Muscle layer of colon (tissue), 2 donors: ENCODE results near the gene ZNF736.
"Not testable (repeated sequence)": the region's sequence is repeated elsewhere in the genome, so short reads cannot be mapped to it uniquely, and the experiment has no call there.

ENCODE experiments used
- H3K27ac ChIP-seq: one replicate; pipeline ENCODE4 v1.7.0; 2013; ENCODE audit warnings: low read depth, mild to moderate bottlenecking, low read length, moderate library complexity
- H3K27me3 ChIP-seq, 2 donors: one replicate each; pipeline ENCODE4 v1.7.0; 2013; ENCODE audit warnings: low read length in 2 of 2, mild to moderate bottlenecking in 2 of 2; ENCODE audit not compliant: insufficient read depth in 2 of 2, control insufficient read depth in 1 of 2
- H3K36me3 ChIP-seq: one replicate; pipeline ENCODE4 v1.7.0; 2013; ENCODE audit warnings: mild to moderate bottlenecking, low read length; ENCODE audit not compliant: insufficient read depth
- H3K4me1 ChIP-seq: one replicate; pipeline ENCODE4 v1.7.0; 2013; ENCODE audit warnings: mild to moderate bottlenecking, low read length; ENCODE audit not compliant: insufficient read depth
- H3K4me3 ChIP-seq, 2 donors: one replicate each; pipeline ENCODE4 v1.7.0; 2013; ENCODE audit warnings: low read length in 2 of 2, low read depth in 1 of 2, mild to moderate bottlenecking in 1 of 2, moderate library complexity in 1 of 2
- H3K9ac ChIP-seq: one replicate; pipeline ENCODE4 v1.7.0; 2013; ENCODE audit warnings: low read length
- H3K9me3 ChIP-seq: one replicate; pipeline ENCODE4 v1.7.0; 2013; ENCODE audit warnings: mild to moderate bottlenecking, low read length
- donor health status: abdominal sarcoma.
- donor health status: Adenocarcinoma of cecum.

The ZNF736 gene

DNA sequence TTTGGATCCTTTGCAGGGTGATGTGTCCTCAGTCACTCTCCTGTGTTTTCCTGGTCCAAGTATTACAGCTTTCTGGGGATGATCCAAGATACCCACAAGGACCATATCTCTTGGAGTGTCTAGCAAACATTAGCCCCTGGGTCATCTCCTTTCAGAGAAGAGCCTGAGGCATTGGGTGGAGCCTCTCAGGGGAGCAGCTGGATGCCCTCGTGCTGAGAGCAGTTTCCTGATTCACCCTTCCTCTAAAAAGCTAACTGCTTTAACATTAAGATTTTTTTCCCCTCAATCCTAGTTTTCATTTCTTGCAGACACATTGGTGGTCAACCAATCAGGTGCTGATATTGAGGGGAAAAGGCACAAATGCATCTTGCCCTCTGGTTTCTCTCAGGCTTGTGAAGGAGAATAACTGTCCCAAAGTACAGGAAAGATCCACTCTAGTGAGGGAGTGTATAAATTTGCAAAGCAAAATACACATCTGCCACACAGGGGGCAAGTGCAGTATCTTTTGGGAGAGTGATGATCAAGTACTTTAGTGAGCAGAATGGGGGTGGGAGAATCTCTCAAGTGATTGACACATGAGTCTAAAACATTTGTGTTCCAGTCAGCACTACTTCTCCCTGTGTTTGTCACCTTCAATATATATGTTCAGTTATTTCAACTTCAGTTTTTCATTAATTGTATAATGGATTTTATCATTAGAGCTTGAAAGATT, 2.4 kb downstream of the ZNF736 start:
- not testable (repeated sequence) for H3K4me3 ChIP-seq, H3K27me3 ChIP-seq

DNA sequence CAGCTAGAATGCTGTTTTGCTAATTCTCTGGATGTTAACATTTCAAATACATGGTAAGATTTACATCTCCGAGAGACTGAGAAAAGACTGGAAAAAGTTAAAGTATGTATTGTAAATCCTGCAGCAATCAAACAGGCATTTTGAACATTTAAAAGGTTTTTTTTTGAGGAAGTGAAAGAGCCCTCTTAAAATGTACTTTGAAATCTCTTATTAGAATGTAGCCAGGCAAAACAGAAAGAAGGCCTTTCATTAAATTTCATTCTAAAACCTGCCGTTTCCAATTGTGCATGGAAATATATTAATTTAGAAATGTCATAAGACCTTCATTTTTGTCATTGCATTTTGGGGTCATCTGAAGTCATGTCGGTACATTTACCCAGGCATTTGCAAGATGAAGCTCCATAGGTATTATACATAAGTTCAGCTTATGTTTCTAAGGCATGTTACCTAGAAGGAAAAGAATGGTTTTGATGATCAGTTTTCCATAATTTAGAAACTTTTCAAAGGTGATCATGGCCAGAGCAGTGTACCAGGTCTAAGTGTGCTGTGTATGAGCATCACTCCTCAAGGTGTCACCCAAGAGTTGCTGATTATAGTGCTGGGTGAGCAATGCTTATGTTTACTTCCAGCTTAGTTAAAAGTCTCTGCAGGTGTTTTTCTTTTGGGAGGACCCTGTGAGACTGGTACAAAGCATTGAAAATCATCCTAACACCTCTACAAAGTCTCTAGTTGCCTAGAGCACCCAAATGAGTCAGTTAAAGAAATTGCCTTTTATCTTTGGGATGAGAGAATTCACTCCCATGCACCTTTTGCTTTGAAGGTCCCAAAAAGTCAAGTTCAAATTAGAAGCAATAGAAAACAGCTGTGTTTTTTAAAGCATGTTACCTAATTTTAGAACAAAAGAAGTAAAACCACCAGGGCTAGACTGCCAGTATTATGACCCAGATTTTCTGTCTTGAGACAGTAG, 7.1 kb downstream of the ZNF736 start:
- H3K9ac ChIP-seq: no peak overlapping the region
- no peaks in the 10 kb centered on the region for H3K36me3 ChIP-seq
- no peak overlapping the region for H3K27ac ChIP-seq
- H3K9me3 ChIP-seq: no peaks in the 10 kb centered on the region
- no peaks in the 10 kb centered on the region for H3K27me3 ChIP-seq
- H3K4me3 ChIP-seq: no peak overlapping the region
- no peaks in the 10 kb centered on the region for H3K4me1 ChIP-seq

More for the DNA sequence above, 2.4 kb downstream of the ZNF736 start:
- H3K36me3 ChIP-seq, H3K9ac ChIP-seq, H3K27ac ChIP-seq, H3K9me3 ChIP-seq, H3K4me1 ChIP-seq: not testable (repeated sequence)

- not testable (repeated sequence) for H3K9me3 ChIP-seq
These were observed 10.4 kb downstream of the ZNF736 start for GRCh38 chr7:64324166-64324565.

DNA sequence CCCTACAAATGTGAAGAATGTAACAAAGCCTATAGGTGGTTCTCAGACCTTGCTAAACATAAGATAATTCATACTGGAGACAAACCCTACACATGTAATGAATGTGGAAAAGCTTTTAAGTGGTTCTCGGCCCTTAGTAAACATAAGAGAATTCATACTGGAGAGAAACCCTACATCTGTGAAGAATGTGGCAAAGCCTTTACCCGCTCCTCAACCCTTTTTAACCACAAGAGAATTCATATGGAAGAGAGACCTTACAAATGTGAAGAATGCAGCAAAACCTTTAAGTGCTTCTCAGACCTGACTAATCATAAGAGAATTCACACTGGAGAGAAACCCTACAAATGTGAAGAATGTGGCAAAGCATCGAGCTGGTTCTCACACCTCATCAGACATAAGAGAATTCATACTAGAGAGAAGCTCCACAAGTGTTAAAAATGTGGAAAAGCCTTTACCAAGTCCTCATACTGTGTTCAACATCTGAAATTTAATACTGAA, 35.0 kb downstream of the ZNF736 start:
- H3K27ac ChIP-seq, H3K9ac ChIP-seq, H3K27me3 ChIP-seq, H3K4me1 ChIP-seq, H3K36me3 ChIP-seq: not testable (repeated sequence)
- Histone ChIP-seq H3K9me3 (peaks cover 74% of the 10 kb centered on the region), H3K4me3 (peak overlapping the region in 1 of 2 donors; percentile 33)

More at GRCh38 chr7:64324166-64324565, 10.4 kb downstream of the ZNF736 start:
- not testable (repeated sequence) for H3K27ac ChIP-seq, H3K27me3 ChIP-seq, H3K36me3 ChIP-seq, H3K9ac ChIP-seq, H3K4me3 ChIP-seq, H3K4me1 ChIP-seq

GRCh38 chr7:64359543-64359942, 45.8 kb downstream of the ZNF736 start:
- Histone ChIP-seq H3K4me3 (no peak overlapping the region), H3K36me3 (no peaks in the 10 kb centered on the region), H3K9me3 (no peaks in the 10 kb centered on the region), H3K27ac (no peak overlapping the region), H3K4me1 (no peaks in the 10 kb centered on the region), H3K27me3 (no peaks in the 10 kb centered on the region), H3K9ac (no peak overlapping the region)

DNA sequence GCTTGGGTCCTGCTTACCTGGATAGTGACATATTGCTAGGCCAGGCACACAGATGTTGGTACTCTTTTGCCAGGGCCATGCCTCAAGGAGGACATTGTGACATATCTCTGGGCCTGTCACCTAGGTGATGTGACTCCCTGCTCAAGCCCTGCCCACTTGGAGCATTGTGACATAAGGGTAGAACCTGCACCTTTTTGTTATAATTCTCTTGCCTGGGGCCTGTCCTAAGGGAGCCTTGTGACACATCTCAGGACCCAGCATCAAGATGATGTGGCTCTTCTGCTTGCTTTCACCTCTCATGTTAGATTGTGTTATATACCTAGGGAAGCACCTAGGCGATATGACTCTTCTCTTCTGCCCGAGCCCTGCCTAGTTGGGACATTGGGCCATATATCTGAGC, 57.4 kb downstream of the ZNF736 start:
- no peak overlapping the region for H3K27ac ChIP-seq
- no peak overlapping the region for H3K4me3 ChIP-seq
- H3K27me3 ChIP-seq: no peaks in the 10 kb centered on the region
- H3K9ac ChIP-seq: no peak overlapping the region
- no peaks in the 10 kb centered on the region for H3K36me3 ChIP-seq
- no peaks in the 10 kb centered on the region for H3K9me3 ChIP-seq
- H3K4me1 ChIP-seq: no peaks in the 10 kb centered on the region

DNA sequence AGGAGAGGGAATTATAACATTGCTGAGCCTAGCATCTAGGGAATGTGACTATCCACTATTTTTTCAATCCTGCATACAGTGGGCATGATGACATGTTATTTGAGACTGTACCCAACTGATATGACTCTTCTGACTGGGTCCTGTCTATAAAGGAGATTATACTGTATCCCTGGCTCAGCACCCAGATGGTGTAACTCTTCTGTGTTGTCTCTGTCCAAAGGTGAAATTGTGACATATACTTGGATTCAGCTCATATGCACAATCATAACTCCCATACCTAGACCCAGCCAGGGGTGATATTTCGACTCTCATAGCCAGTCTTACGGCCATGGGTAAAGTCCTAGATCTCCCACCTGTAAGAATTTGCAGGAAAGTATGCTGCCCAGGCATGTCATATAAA, 59.3 kb downstream of the ZNF736 start:
- no peak overlapping the region for H3K4me3 ChIP-seq
- no peaks in the 10 kb centered on the region for H3K36me3 ChIP-seq
- H3K4me1 ChIP-seq: no peaks in the 10 kb centered on the region
- no peaks in the 10 kb centered on the region for H3K9me3 ChIP-seq
- H3K27ac ChIP-seq: no peak overlapping the region
- no peaks in the 10 kb centered on the region for H3K27me3 ChIP-seq
- H3K9ac ChIP-seq: no peak overlapping the region

DNA sequence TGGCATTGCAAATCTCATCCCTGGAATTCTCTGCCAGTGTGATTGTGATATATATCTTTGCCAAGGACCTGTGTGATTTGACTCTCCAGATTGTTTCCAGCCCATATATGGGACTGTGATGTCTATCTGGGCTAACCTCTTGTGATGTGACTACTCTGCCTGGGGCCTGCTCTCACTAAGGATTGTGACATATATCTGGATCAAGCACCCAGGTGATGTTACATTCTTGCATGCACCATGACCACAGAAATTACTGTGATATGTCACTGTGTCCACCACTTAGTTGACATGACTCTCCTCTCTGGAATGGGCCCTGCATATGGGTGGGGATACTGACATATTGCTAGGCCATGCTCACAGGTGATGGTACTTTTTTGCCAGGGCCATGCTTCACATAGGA, 86.6 kb downstream of the ZNF736 start:
- Histone ChIP-seq H3K27ac (no peak overlapping the region), H3K4me1 (no peaks in the 10 kb centered on the region), H3K9me3 (no peaks in the 10 kb centered on the region), H3K36me3 (no peaks in the 10 kb centered on the region), H3K27me3 (no peaks in the 10 kb centered on the region), H3K9ac (no peak overlapping the region), H3K4me3 (no peak overlapping the region)
